ENCODE data around the gene PIEZO1.
"Not testable (repeated sequence)": the region's sequence is repeated elsewhere in the genome, so short reads cannot be mapped to it uniquely, and the experiment has no call there.

Gene PIEZO1

DNA sequence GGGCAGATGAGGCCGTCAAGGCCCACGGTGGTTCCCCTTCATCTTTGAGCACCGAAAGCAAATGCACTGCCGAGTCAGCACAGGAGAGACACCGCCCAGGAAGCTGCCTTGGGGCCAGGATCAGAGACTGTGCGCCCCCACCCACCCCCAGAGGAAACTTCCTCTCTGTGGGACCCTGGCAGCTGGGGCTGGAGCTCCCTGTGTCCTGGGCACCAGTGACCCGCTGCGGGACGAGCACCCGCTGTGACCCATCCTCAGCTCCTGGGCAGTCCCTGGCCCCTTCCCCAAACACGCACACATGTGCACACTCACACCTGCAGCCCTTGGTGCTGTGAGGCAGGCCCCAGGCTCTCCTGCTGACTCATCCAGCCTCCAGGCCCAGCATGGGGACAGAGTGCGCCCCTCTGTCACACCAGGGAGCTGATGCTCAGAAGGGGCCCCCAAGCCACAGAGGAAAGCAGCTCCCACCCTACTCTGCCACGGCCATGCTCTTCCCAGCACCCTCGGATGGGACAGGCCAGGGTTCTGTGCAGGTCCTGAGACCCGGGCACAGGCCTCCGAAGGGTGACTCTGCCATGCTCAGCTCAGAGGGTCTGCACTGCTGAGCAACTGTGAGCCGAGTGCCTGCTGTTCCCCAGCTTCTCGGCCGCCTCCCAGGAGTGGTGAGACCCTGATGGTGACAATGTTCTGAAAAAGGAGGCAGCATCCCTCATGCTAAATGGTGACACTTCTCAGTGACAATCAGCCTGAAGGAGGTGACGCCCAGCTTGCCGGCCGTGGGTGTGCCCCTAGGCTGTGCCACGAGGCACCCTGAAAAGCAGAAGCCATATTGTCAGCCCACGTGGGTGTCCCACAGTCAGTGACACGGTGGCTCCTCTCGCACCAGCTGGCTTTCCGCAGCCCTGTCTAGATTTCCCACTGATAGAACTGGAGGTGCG is 3.6 kb downstream of the PIEZO1 start:
- DNase-seq, result peak; percentile 33

DNA sequence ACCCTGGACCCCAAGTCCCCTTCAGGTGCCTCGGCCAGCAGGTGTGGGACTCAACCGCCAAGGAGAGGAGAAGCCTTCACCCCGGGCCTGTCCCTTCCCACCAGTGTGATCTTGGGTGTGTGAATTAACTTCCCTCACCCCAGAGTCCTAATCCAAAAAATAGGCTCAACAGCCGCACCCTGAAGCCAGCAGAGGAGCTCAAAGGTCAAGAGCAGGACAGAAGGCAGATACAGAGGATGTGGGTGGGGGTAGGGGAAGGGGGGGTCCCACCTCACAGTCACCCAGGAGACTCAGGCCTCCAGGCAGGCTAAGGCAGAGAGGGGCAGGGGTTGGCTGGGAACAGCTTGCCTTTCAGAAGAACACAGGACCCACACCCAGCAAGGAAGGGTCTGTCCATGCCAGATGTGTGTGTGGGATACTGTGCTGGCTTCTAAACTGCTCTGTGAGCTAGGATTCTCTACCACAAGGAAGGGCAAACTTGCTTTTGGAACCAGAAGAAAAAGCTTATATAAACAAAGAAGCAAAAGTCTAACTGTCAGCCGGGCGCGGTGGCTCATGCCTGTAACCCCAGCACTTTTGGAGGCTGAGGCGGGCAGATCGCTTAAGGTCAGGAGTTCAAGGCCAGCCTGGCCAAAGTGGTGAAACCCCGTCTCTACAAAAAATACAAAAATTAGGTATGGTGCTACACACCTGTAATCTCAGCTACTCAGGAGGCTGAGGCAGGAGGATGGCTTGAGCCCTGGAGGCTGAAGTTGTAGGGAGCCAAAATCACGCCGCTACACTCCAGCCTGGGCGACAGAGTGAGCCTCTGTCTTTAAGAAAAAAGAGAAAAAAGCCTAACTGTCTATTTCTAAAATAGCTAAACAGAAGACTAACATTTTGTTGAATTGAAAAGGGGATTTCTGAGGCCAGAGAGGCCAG is 4.6 kb downstream of the PIEZO1 start:
- DNase-seq, result no peak

DNA sequence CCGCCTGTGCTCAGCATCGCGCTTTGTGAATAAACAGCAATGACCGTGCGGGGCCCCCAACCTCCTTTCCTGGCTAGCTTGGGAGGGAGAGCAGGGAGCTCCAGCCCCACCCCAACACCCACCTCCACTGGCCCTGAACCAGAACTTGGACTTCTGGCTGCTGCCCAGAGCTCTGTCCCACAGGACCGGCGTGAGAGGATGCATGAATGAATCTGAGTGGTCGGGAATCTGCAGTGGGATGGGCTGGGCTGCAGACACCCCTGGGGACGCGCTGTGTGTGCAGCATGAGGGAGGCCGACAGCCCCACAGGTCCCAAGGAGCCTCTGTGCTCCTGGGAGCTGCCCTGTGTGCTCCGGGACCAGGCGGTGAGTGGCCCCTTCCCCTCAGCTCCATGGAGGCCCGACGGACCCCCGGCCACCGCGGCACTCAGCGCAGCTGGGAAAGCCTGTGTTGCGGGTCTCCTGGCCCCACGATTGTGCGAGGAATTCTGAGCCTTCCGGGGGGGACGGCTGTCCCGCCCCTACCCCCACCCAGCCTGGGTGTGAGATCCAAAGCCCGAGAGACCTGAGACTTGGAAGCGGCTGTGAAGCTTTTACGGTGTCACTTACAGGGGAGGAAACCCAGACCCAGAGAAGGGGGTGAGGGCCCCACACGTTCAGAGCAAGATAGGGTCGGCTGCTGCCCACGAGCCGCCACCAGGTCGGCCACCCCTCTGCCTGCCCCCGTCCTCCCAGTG is 5.4 kb downstream of the PIEZO1 start:
- no peak for DNase-seq

DNA sequence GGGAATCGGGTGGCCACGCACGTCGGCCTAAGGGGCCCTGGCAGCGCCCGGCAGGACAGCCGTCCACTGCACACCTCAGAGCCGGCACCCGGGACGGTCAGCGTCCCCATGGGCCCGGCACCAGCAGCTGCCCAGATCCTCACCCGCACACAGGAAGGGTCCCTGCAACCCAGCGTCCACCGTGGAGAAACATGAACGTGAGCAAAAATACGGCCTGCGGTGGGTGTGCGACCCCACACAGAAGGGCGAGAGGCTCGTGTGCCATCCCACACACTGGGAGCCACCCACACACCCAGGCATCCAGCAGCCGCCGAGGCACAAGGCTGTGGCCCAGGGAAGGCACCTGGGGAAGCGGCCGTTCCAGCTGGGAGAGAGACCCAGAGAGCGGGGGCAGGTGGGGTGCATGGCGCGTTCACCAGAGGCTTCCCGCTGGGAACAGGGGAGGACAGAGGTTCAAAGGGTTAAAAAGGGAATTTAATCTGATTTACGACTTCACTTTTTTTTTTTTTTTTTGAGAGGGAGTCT is 6.4 kb downstream of the PIEZO1 start:
- DNase-seq, result no peak

DNA sequence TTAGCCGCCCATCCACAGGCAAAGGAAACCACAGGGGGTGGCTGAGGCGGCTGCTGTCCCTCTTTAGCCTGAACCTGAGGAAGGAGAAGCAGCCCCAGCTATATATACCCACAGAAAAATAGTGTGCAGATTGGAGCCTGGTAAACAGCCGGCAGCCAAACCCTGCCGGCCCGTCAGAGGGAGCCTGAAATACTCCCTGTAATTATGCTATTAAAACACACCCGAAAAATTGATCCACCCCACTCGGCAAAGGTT is 6.8 kb downstream of the PIEZO1 start:
- no peak for DNase-seq

DNA sequence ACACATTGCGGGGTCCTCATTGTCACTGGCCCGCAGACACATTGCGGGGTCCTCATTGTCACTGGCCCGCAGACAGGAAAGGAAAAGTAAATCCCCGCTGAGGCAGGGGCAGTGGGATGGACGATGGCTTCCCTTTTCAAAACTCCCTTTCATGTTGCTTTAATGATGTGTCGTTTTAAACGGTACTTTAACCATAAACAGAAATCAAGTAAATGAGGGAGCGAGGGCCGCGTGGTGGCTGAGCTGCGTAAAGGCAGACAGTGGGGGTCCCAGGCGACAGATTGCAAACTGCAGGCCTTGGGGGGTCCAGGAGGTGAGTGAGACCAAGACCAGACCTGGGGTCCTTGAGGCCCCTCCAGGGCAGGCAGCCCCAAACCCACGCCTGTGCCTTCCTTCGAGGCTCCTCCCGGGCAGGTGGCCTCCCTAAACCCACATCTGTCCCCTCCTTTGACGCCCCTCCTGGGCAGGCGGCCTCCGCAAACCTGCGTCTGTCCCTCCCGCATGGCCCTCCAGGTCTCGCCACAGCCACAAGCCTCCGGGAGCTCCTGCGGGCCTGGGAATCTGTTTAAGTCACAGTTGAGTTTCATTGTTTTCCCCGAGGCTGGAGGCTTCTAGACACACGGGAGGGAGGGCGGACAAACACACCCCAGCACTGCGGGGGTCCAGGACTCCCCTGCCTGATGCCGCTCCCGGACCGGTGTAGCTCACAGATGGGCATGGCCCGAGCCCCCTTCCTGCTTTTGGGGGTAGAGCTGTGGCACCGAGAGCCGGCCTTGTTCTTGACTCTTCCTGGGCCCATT is 7.3 kb downstream of the PIEZO1 start:
- DNase-seq, result no peak

DNA sequence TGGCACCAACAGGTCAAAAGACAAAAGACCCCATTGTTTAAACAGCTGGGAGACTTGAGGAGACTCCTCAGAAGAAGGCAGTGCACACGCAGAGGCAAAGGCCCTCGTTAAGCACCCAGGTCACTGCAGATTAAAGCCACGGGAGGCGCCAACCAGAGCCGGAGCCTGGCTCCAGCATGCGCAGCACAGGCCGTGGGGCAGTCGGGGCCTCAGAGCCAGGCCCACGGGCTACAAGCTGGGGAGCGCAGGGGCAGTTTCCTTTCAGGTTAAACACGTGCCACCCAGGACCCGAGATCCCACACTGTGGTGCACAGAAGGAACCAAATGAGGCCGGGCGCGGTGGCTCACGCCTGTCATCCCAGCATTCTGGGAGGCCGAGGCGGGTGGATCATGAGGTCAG is 9.2 kb downstream of the PIEZO1 start:
- DNase-seq, result no peak

DNA sequence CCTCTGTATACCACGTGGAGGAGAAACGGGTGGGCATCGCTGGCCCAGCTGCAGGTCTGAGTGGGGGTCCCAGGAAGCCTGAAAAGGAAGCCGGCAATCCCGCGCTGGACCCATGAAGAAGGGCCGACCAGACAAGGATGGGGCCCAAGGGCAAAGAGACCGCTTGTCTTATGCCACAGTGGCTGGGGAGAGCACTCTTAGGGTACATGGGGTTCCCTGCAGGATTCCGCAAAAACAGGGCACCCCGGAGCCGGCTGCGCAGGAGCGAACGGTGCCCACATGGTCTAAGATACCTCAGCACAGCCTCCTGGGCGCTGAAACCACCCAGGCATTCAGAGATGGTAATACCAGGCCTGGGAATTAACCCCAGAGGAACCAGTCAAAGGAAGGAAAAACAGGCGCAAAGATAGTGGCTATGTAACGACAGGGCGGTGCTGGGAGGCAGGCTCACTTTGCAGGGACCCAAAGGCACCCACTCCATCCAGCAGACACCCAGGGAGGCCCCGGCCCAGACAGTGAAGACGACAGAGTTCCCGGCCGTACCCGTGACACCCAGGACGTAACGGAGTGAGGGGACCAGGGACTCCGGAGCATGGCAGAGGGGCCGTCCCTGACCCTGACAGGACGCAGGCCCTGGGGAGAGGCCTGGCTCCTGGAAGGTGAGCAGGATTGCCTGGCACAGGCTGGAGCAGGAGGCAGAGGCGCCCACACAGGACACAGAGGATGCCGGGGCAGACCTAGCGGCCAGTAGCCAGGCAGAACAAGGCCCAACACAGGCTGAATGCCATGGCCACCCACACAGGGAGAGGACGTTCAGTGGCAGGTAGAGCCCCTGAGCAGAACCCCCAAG is 10.3 kb downstream of the PIEZO1 start:
- no peak for DNase-seq

DNA sequence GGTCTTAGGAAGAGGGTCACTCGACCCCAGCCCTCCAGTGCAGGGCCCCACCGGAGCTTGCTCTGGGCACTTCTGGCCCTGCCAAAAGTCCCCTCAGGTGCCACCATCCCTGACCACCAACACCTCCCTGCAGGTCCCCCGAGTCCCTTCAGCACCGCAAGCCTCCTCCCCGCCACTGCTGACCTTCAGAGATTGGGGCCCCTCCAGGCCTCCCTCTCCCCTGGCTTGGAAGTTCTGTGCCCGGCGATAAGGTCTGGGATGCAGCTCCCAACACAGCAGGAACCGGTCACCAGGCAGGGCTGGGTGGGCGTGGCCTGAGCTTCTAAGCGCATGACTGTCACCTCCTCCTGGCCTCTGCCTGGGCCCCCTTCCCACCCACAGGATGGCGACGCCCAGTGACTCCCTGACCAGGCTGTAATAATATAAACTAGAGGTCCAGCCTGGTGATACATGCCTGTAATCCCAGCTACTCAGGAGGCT is 11.2 kb downstream of the PIEZO1 start:
- DNase-seq, result no peak

DNA sequence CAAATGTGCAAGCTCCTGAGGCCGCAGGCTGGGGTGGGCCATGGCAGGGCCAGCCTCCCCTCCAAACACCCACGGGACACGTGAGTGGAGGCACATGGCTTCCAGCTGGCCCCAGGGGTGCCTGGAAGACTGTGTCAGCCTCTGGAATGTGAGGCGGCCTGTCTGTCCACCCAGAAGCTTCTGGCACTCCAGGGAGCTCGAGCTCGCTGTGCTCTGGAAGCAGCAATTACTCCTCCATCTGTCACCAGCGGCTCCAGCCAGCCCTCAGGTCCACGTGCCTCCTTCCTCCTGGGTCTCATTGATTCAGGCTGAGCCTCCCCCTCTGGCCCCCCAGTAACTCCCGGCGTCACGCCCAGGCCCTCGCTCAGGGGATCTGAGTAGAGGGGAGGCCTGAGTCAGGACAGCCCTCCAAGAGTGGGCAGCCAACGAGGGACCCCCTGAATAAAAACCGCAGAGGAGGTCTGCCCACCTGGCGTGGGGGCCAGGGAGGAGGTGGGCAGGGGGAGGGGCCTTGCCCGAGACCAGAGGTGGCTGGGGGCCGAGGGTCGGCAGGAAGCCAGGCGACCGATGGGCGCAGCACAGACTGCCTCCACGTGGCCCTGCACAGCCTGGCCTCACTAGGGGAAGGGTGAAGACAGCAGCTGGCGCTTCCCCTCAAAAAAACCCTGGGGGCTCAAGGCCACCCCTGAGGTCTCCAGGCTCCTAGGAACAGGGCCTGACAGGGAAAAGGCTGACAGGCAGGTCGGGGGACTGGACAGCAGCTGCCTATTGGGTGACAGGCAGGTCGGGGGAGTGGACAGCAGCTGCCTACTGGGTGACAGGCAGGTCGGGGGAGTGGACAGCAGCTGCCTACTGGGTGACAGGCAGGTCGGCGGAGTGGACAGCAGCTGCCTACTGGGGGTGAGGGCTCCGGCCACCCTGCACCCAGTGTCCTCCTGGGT is 11.9 kb downstream of the PIEZO1 start:
- DNase-seq, result no peak

DNA sequence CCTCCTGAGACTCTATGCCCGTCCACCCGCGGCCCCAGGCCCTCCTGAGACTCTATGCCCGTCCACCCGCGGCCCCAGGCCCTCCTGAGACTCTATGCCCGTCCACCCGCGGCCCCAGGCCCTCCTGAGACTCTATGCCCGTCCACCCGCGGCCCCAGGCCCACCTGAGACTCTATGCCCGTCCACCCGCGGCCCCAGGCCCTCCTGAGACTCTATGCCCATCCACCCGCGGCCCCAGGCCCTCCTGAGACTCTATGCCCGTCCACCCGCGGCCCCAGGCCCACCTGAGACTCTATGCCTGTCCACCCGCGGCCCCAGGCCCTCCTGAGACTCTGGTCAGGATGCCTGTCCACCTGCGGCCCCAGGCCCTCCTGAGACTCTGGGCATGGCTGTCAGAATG is 13.2 kb downstream of the PIEZO1 start:
- DNase-seq, result not testable (repeated sequence)

DNA sequence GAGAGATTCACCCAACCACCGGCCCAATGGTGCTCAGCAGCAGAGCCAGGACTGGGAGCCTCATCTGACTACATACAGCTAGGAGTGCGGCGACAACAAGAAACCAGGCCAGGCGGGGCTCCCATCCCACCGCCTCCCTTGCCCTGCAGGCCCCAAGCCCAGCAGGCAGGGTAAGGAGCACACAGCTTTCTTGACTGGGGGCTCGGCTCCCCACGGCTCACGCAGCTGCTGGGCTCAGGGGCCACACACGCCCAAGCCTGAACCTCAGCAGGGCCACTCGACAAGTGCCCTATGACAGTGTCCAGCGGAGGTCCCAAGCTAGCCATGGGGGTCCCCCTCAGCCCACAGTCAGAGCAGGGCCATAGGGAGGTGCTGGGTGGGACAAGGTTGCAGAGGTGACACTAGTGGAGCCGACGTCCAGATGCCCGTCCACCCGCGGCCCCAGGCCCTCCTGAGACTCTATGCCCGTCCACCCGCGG is 13.7 kb downstream of the PIEZO1 start:
- no peak for DNase-seq

DNA sequence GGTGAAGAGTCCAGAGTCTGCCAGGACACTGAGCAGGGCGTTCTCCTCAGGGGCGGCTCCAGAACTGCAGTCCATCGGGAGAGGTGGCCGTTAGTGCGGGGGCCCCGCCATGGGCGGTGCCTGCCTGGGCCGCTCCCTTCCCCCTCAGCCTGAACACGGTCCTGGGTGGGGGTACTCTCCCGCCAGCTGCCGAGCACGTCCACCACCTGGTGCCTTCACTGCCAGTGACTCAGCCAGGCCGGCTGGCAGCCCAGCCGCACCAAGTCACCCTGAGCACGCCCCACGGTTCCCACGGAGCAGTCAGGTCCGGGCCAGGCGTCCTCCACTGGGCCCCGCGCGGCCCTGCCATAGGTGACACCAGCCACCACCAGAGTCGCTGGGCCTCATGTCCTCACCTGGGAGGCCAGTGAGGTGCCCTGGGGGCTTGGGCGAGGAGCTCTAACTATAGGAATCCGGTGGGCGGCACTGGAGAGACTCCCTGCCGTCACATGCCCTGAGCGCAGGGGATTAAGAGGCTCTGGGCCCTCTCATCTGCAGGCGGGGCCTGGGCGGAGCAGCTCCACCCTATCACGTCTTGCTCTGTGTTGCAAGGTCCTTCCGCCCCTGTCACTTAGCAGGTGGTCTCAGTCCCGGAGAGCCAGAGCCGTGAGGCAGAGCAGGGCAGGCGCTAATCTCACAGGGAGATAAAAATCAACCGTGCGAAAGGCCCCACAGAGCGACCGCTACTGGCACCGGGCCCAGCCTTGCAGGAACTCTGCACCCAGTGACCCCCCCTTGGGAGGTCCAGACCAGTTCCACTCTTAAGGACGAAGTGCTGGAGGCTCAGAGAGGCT is 14.3 kb downstream of the PIEZO1 start:
- peak; percentile 64 for DNase-seq

DNA sequence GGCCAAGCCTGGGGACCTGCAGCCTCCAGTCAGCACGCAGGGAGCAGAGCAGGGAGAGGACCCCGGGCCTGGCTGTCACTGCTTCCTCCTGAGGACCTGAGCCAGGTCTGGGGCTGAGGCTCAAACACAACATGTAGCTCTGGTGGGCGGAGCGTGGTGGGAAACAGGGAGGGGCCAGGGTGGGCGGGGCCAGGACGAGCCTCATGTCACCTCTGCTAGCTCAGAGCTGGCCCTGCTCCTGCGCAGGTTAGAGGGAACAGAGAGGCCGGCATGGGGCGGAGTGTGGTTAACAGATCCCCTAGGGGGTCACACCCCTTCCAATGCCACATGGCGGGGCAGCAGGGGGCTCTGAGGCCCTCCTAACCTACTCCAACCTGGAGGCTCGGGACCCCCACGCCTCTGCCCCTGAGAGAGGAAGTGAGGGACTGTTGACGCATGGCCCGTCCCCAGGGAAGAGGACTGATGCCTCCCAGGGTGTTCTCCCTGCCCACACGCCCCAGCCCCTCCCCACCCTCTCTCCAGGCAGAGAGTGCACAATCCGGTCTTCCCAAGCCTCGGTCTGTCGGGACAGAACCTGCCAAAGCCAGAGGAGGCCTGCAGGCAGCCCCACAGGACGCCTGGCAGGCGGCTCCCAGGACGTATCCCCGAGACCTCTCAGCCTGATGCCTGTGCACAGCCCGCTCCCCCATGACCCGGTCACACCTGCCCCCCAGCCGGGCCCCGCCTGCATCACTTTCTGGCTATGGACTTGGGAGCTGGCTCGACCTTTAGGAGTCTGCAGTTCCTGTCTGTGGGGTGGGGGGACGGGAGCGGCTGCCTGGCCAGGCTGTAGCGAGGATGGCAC is 15.2 kb downstream of the PIEZO1 start:
- no peak for DNase-seq

DNA sequence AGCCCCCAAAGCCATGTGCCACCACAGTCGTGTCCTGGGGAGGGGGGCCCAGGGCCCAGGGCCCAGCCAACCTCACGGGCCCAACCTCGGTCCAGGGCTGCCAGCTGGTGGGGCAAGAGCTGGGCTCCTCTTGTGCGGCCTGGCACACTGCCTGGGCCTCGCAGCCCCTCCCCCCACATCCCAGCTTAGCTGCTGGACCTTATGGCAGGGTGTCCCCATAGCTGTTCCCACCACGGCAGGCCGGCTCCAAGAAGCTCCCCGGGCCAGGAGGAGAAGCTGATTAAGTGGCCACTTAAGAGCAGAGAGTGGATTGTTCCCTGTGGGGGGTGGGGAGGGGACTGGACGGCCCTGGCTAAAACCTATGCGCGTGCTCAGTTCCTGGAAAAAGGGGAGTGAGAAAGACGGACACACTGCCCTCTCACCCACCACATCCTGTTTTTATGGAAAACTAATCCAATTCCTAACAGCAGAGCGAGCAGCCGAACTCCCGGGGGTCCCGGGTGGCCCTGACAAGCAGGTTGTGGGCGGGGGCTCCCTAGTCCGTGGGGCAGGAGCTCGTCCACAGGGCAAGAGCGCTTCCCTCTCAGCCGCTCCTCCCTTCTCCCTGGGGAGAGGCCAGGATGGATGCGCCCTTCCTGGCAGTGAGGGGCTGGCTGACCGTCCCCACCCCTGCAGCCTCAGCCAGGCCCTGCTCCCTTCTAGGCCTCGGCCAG is 16.8 kb downstream of the PIEZO1 start:
- no peak for DNase-seq

DNA sequence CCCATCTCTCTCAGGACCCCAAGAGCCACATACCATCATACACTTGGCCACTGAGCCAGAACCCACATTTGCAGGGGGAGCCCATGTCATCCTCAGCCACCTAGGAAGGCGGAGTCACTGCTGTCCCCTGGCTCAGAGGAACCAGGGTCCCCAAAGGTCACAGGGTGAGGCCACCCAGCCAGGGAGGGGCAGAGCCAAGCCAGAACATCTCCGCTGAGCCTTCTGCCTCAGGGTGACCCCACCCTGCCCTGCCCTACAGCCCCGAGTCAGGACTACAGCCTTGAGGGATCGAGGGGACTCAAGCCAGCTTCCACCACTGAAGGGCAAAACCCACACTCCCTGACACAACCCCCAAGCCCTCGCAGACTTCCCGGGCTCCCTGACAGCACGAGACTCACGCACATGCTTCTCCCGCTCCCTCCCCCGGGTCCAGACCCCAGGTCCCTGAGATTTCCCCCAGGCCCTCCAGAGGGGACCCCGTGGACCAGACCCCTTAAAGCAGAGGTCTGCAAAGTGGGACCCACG is 17.4 kb downstream of the PIEZO1 start:
- DNase-seq, result no peak

DNA sequence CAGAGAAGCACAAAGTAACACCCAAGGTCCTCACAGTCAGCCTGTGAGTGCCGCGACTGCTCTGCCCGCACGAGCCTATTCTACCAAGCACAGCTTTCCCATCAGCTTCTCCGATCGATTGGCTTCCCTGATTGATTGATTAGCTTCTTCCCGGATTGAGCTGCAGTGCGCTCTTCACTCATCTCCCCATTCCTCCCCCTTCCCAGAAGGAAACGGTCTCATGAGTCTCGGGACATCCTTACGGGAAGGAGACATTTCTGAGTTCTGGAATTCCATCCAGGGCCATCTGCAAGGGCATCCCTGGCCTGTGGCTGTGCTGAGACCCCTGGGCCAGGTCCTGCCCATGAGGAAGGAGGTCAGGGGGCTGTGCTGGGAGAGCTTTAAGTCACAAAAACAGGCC is 18.0 kb downstream of the PIEZO1 start:
- DNase-seq, result no peak

All from KG1 (cell line).